ENCODE results near the gene IQCB1.

DNA sequence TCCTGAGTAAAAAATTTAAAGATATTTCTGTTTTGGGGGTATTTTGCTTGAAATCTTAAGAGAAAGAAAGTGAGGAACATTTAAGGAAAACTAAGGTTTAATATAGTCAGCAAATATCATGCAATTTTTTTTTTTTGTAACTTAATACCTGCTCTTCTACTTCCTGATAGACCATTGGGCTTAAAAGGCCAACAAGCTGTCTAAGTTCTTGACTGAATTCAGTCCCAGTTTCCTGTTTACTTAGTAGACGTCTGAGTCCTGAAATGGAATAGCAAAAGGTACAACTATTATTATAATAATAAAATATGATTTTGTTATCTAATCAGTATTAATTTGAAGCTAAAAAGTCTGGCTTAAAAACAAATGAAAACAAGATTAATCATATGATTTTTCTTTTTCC, 37.9 kb downstream of the IQCB1 start:
- no peak for TF ChIP-seq POLR2A (IDR thresholded peaks at IDR 0.05)
- no peak for TF ChIP-seq CTCF (IDR thresholded peaks at IDR 0.05)
